Smooth muscle cell of the brain vasculature (primary cell): ENCODE results near the gene MRPS15.
"Not testable (repeated sequence)": the region's sequence is repeated elsewhere in the genome, so short reads cannot be mapped to it uniquely, and the experiment has no call there.

Experiments
- DNase-seq: peaks from one replicate; pipeline ENCODE4 v3.0.0-alpha.2; 2012; ENCODE audit warnings: low read depth, low spot score

The MRPS15 gene

DNA sequence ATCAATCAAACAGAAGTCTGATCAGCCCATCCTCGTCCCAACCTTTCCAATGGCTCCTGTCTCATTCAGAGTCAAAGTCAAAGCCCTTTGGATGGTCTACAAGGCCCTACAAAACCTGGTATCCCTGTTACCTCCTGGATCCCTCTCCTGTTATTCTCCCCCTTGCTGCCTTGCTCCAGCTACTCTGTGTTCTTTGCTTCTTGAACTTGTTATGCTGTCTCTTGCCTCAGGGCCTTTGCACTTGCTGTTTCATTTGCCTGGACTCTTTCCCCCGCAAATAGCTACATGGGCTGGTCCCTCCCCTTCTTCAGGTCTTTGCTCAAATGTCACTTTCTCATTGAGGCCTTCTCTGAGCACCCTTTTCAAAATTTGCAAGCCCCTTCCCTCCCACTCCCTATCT lies 19.9 kb upstream of the MRPS15 start:
- DNase-seq: no peak

DNA sequence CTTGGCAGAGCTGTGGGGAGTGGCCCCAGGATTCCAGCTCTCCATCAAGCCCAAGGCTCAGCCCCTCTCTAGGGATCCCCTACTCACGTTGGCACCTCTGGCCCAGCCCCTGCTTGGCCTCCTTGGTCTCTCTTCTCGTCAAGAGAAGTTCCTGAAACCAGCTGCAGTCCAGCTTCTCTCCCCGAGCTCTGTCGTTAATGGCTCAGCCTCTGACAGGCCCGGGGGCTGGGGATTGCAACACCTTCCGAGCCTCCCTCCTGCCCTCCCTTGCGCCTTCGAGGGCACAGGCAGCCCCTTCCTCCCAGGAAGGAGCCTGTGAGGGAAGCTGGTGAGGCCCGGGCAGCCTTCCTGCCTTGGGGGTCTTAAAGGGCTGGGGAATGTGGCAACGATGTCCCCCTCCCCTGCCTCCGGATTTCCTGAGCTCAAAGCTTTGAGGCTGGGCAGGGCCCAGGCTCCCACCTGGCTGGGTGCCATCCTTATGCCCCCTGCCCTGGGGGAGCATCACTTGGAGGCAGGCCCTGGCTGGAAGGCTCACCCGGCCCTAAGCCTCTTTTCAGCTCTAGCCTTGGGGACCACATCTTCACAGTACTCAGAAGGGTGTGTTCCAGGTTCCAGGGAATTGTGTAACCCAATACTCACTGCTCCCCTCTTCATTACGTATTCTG lies 18.7 kb upstream of the MRPS15 start, which contains the start of gene CSF3R:
CSF3R (minus strand) TSS at position 190 of the 665 bp plus-strand sequence. CDS start 3,417 bp downstream, outside the sequence.
- no peak for DNase-seq

DNA sequence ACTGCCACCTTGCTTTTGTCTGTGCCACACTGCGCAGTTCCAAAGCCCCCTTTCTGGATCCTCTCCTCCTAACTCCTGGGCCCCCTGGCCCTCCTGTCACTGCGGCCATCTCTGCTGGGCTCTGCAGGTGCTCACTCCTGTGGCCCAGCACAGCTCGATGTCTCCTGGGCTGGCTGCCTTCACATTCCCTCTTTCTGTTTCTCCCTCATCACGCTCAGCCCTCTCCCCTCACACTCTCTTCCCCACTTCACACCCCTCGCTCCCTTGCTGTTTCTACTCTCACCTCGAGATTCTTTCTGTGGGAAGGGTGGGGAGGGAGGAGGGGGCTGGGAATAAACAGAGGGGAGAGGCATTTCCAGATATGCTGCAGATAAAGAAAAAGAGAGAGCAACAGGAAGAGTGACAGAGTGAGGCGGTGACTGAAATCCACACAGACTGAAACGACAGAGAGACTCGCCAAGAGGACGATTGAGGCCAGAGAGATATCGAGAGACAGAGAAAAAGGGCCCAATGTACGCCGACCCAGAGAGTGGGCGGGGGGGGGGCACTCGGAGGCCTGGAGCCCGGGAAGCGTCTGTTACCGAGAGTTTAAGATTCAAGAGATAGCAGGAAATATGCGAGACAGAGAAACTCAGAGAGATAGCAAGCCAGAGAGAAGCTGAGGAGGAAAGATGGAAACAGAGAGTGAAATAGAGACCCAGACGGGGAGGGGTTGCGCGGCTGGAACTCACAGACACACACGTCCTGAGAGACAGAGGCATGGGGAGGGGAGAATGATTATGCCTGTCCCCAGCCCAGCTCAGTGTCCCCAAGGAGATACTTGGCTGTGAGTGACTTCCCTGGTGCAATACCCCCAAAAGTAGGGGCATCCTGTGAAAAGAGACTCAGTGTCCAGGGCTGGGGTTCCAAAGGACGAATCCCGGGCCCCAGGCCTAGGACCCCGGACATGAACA lies 17.9 kb upstream of the MRPS15 start:
- no peak for DNase-seq

DNA sequence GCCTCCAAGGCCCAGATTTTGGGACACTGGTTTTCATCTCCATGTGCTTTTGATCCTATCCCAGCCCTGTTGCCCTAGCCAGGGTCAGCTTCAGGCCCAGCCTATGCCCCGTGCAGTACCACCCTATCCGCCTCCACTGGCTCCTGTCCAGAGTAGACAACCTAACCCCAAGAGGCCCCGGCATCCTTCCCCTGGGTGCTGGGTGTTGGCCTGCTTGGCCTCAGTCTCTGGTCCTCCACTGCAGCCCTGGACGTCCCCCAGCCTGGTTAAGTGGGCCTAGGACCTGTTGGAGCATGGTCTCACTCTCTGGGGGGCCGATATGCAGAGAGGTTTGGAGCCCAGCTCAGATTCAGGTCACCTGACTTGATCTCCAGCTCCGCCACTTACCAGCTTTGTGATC lies 16.9 kb upstream of the MRPS15 start:
- DNase-seq: no peak

DNA sequence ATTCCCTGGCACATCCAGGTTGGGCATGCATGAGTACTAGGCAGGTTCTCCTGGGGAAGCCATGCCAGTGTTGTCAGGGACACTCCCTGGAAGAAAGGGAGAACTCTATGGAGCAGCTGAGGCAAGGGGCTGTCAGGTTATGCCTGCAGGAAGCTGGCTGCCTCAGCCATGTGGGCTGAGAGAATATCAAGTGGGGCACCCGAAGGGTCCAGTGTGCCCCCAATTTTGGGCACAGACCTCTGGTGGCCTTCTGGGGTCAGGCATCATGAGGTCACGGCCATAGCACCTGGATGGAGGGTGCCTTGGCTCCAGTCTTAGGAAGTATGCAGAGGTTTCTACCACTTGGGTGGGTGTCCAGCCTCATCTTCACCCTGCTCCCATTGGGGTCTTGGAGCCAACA lies 16.0 kb upstream of the MRPS15 start:
- DNase-seq: no peak

DNA sequence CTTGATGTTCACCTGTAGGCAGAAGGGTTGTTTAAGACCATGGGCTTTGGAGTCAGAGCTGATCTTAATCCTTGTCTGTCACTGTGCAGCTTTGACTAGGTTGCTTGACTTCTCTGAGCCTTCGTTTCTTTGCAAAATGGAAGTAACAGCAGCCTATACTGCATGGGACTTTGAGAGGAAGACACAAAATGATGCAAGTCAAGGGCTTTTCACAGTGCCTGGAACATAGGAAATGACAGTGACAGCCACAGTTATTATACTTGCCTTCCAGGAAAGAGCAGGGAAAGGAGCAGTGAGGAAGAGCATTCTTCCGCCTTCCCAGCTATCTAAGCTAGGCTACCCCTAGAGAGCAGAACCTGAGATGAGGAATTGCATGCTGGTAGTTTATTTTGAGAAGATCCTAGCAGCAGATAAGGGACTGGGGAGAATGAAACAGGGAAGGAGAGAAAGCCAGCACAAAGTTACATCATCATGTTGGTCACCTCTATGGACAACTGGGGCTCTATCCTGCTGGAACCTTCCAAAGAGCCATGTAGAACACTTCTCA lies 15.4 kb upstream of the MRPS15 start:
- DNase-seq: no peak

DNA sequence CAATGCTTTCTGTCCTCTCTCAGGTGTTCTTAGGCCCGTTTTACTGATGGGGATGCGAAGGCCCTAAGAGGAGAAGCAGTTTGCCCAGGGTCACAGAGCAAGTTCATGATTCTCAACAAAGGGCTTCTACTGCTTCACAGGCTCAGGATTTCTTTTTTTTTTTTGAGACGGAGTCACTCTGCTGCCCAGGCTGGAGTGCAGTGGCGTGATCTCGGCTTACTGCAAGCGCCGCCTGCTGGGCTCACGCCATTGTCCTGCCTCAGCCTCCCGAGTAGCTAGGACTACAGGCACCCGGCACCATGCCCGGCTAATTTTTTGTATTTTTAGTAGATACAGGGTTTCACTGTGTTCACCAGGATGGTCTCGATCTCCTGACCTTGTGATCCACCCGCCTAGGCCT lies 13.4 kb upstream of the MRPS15 start:
- DNase-seq: not testable (repeated sequence)

DNA sequence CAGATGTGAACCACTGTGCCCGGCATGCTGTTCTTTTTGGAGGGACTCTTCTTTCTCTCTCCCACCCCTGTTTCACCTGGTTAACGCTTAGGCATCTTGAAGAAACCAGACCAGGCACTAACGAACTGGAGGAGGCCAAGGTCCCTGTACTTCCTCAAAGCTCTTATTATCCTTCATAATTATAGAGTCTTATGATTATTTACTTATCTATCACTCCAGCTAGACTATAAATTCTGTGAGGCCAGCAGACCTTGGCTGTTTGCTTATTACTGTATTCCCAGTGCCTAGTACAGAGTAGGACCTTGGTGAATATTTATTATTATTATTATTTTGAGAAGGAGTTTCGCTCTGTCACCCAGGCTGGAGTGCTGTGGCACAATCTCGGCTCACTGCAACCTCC lies 12.8 kb upstream of the MRPS15 start:
- DNase-seq: no peak

DNA sequence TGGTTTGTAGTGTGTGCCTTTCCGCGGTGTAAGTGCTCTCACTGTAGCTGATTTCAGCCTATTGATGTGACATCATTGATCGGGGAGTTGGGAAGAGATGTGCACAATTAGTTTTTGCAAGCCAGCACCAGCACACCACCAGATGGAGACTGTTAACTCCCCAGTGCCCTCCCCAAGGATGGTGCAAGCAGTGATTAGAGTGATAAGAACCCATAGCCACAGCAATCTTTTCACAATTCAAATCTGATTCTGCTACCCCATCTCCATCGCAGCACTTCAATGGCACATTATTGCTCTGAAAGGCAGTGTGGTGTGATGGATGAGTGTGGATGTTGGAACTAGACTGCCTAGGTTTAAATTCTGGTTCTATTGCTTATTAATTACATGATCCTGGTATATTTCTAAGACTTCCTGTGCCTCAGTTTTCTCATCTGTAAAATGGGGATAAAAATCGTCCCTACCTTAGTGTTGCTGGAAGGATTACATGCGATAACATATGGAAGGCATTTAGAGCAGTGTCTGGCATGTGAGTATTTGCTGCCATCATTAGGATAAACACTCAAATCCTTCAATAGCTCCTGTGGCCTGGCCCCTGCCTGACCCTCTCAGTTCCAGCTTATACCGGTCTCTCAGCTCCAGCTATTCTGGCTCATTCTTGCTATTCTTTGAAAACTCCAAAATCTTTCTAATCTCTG lies 11.9 kb upstream of the MRPS15 start:
- DNase-seq: no peak

DNA sequence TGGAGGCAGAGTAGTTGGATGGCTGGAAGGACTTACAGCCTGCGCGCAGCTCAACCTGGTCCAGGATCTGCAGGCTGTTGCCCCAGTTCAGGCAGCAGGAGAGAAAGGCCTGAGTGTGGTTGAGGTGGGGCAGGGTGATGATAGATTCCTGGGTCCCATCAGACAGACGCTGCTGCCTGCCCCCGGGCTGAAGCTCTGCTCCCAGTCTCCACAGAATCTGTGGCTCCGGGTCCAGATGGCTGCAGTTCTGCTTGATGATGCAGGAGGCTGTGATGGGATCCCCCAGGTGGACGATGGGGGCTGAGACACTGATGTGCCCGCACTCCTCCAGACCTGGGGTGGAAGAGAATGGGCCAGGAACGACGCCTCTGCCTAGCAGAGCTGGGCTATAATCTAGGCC lies 11.2 kb upstream of the MRPS15 start:
- no peak for DNase-seq

DNA sequence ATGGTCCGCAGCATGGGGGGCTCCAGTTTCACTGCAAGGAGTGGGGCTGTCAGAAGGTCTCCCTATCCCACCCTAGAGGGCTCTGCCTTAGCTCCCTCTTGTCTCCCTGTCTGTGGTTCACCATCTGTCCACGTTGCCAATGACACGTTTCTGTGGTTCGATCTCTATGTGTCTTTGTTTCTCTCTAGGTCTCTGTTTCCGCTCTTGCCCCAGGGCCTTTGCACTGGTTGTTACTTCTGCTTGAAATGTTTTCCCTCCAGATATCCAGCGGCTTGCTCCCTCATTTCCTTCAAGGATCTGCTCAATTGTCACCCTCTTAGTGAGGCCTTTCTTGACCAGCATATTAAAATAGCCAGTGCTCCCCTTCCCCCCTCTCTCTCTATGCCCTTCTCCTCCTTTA lies 8.5 kb upstream of the MRPS15 start:
- no peak for DNase-seq

DNA sequence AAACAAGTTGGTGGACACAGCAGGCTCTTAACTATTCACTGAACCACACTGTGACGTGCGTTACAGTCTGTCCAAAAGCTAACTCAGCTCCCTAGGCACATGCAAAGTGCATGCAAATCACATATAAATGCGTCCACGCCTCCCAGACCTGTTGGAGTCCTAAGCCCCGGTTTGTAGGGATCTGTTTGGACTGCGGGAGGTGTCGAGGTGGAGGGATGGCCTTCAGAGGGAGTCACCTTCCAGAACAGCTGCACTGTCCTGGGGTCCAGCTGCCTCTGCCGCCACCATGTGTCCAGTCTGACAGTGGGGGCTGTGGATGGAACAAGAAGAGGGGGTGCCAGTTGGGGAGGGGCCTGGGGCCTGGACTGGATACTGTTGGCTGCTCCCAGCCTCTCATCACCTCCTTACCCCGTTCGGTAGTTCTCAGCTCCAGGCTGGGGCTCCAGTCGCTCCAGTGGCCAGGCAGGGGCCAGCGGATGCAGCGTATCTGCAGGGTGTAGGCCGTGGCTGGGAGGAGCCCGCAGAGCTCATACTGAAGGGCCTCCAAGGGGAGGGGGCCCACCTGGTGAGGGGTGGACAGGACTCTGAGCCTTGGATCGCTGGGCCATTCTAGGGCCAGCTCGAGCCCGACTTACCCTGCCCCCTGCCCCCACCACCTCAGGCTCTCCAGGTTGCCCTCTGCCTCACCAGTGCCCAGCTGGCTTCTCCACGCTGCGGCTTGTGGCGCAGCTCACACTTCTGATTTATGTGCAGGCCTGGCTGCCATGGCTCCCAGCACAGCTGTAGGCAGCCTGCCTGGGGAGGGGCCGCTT lies 7.9 kb upstream of the MRPS15 start:
- DNase-seq: no peak

DNA sequence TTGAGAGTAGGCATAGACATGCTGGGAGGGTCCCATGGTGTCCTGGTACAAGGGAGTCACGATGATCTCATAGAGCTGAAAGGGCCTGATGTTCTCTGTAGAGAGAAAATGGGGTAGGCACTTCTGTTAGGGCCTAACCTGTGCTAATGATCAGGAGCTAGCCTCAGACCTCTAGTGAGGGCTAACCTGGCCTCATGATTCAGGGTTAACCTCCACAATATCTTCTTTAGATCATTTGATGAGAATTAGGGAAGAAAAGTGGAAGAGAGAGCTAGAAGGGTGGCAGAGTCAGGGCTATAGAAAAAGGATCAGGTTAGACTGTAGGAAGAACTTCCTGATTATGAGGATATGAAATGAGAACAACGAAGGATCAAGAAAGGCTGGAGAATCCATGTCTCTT lies 5.0 kb upstream of the MRPS15 start:
- DNase-seq: no peak

DNA sequence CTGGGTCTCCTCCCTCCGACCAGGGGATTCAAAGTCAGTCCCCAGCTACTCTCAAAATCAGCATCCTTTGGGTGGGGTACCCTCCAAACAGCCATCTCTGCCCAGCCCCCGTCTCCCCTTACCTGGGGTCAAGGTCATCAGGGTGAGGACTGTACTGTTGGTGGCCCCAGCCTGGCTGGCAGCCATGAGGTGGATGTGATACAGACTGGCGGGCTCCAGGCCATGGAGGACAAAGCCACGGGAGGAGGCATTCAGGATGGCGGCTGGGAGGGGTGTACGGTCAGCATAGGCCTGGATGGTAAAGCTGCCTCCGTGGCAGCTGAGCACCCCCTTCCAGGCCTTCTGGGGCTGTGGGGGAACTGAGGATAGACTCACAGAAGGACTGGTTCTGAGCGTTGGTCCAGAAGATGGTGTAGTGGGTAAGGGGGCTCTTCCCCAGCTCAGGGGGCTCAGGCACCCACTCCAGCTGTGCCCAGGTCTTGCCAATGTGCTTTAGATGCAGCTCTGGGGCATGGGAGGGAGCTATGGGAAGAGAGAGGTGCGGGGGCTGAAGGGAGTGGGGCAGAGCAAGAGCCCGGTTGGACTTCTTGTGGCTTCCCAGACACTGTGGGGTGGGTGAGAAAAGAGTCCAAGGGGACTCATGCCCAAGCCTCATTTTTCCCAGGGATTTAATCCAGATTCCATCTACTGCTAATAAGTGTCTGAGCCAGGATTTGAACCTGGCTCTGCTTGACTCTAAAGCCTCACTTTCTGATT lies 3.7 kb upstream of the MRPS15 start:
- DNase-seq: no peak

DNA sequence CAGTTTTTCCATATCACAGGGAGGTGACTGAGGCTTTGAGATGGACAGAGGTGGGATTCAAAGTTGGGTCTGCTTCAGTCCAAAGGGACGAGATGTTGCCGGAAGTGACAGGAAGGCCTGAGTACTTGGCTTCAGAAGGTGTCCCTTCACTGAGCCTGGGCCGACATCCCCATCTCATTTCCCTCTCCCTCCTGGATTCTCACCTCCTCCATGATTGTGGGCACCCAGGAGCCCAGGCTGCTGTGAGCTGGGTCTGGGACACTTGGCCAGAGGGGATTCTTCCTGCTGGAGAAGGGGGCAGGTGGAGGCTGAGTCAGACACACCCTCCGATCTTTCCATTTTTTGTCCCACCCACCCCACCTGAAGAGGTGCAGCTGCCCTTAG lies 2.8 kb upstream of the MRPS15 start:
- no peak for DNase-seq

DNA sequence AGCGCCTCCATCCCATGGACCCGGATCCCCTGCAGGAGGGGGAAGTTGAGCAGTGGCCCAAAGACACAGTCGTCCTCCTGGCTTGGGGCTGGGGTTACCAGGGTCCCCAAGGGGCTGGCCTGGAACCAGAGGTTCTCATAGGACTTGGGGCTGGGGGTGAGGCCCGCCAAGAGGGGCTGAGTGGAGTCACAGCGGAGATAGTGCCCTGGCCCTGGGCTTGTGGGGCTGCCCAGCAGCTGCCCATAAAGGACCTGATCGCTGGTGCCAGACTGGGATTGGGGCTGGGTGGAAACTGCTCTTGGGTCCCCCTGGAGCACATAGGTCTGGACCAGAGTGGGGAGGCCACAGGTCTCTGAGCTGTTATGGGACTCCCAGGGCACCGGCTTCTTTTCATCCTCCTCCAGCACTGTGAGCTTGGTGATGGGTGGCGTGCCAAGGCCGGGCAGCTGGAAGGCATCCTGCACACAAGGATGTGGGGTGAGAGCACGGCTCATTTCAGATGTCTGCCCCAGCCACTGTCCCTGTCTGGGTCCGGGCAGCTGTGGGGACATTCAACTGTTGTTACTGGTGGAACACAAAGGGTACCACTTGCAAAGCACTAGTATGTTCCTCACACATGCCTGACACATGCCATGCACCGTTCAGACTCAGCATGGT lies 2.3 kb upstream of the MRPS15 start:
- no peak for DNase-seq

DNA sequence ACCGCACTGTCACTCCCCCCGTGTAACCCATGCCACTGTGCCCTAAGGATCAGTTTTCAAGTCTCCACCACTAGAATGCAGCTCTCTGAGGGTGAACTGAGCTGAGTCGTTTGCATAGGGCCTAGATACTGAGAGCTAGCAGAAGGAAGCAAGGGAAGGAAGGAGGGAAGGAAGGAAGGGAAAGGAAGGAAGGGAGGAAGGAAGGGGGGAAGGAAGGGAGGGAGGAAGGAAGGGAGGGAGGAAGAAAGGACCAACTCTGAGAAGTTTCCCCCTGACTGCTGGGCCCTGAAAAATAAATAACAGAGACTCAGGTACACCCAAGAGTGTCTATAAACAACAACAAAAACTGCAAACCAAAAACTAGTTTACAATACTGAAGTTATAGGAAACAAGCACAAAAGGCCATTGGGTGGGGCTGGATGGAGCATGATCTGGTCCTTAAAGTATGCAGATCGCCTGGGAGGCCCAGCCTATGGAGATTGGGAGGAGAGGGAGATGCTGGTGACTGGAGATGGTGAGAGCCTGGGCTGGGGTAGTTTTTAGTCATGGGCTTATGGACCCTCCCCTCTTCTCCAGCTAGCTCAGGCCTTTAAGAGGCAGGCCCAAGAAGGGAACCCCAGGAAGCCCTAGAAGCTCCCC lies 1.7 kb upstream of the MRPS15 start:
- DNase-seq: no peak

DNA sequence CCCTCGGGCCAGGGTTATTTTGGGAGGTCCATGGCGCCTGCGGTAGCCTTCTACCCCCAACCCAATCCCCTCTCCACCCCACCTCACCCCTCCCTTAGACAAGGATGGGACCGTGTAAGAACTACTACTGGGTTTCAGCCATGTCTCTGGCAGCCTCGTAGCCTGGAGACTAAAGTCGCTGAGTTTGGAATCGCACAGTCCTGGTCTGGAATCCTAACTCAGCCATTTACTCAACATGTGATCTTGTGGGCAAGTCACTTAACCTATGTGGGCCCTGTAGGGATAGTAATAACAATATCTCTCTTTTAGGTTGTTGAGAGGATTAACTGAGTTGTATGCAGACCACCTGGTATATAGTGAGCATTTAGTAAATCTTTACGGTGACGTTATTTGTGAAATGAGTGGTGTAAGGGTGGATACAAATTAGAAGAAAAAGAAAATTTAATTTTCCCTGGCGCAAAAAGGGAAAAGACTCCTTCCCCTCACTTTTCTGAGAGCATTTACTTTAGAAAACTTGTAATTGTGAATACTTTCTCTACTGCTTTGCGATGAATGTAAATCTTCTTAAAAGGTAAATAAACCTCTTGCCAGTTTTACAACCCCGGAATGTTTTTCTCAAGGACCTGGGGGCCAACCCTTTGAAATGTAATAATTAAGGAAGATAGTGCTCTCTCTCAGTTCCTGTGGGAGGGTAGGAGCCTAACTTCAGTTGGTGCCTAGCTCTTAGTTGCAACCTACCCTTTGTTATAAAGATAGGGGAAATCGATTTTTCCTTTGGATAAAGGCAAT lies 615 bp upstream of the MRPS15 start:
- DNase-seq: no peak

DNA sequence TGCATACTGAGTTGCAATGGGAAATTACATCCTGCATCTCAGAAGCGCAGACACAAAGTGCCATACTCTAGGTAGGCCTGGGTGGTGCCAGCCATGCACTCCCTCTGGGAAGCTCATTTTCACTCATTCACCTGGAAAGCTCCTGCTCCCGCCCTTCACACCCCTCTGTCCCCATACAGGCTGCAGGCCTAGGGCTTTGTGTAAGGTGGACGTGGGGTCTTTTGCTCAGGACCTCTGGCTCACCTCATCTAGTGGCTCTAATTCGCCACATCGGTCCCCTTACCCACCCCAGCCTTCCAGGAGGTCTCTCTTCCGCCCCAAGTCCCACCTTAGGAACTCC lies 751 bp downstream of the MRPS15 start:
- DNase-seq: no peak
